Skin epidermis (tissue), 12 donors: ENCODE results near the gene NLK.
"Not testable (repeated sequence)": the region's sequence is repeated elsewhere in the genome, so short reads cannot be mapped to it uniquely, and the experiment has no call there.

ENCODE experiments used
- H3K27ac ChIP-seq, 21 experiments: fragments of 200-600 bp; sonication (generic) in 11 of 21; one replicate each; pipeline ENCODE4 v1.5.0; 2020; ENCODE audit warnings: mild to moderate bottlenecking in 3 of 21, inconsistent platforms in 2 of 21, moderate library complexity in 2 of 21
- H3K4me3 ChIP-seq, 7 experiments: fragments of 200-600 bp; sonication (generic) in 2 of 7; one replicate each; pipeline ENCODE4 v1.5.0; 2020; ENCODE audit warnings: inconsistent platforms in 2 of 7, mild to moderate bottlenecking in 2 of 7, moderate library complexity in 1 of 7

NLK gene

GRCh38 chr17:28221751-28222414 lies 179.4 kb downstream of the NLK start:
- H3K27ac ChIP-seq = no peak overlapping the region
- H3K4me3 ChIP-seq = no peak overlapping the region

- H3K4me3 ChIP-seq = no peak overlapping the region
- no peak overlapping the region for H3K27ac ChIP-seq
These were observed 182.8 kb downstream of the NLK start for GRCh38 chr17:28225271-28225670.

DNA sequence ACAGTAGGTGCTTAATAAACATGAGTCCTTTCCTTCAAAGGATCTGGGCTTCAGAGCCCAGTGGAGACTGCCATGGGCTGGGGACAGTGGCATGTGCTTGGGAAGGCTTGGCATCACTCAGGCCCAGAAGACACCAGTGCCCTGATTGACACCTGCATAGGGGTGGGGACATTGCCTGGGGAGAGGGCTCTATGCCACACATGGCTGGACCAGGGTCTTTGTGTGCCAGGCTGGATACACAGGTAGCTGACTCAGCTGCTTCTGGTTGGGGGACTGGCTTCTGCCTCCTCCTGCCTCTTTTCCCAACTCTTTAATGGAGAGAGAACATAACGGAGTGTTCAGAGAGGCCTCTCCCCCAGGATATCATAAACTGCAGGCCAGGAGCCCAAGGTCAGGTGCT lies 183.4 kb downstream of the NLK start:
- Histone ChIP-seq H3K4me3 (no peak overlapping the region), H3K27ac (no peak overlapping the region)

DNA sequence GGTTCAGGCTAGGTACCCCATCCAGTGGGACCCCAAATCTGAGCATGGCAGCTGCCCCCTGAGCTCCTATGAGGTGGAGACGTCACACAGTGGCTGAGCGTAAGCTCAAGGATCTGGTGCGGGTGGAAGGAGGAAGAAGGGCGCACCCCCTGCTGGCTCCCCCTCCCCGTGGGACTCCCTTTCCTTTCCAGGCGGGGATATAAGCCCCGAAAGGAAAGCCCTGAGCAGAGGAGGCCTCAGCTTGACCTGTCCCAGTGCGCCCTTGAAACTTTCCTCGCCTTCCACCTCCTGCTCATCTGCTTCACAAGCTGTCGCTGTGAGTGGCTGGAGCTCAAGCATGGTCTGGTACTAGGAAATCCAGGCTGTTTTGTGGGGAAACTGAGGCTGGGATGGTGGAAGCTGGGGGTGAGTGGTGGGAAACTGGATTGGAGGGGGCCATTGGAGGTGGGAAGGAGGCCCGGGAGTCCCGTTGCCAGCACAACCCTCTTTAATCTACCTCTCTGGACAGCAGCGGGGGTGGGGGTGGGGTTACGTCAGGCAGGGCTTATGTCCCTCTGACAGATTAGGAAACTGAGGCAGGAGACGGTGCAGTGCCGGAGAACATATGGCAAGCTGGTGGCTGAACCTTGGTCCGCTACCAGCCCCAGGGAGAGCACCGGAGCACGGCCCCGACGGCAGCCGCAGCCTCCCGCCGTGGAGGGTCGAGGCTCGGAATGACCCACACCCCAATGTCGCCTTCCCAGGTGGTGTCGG lies 184.3 kb downstream of the NLK start:
- Histone ChIP-seq H3K4me3 (peak overlapping the region in 2 of 7 experiments; percentile 16 to 25), H3K27ac (no peak overlapping the region)

- no peak overlapping the region for H3K27ac ChIP-seq
- H3K4me3 ChIP-seq = peak overlapping the region in 6 of 7 experiments; percentile 7 to 43 (median 18)
These were observed 185.0 kb downstream of the NLK start for GRCh38 chr17:28227316-28228108.

DNA sequence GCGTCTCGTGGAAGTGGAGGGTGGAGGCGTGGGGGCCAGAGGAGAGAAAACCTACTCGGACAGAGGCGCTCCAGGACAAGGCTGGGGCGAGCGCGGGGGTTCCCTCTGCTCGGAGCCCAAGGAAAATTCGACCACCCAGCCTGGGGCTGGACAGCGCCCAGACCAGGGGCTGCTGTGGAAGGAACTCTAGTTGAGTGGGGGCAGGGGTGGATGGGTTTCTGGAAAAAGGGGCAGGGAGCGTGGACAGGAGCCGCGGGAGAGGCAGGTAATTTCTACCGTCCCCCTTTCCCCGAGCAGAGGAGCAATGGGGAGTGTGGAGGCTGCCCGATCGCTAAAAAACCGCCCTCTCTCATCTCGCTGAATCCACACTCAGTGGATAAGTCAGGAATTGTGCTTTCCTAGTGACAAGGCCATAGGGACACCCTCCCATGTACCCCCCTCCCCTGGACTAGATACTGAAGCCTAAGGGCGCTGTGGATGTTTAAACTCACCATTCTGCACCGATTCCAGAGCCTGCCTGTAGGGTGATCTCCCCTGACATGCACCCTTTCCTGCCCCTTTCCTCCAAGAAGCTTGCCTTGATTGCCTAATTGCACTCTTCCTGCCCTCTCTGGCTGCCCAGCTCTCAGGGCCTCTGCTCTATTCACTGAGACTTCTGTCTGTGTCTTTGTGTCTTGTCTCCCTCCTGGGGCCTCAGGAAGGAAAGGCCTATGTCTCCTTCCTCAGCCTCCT lies 185.8 kb downstream of the NLK start:
- Histone ChIP-seq H3K4me3 (peak overlapping the region in 6 of 7 experiments; percentile 7 to 43 (median 18)), H3K27ac (no peak overlapping the region)

DNA sequence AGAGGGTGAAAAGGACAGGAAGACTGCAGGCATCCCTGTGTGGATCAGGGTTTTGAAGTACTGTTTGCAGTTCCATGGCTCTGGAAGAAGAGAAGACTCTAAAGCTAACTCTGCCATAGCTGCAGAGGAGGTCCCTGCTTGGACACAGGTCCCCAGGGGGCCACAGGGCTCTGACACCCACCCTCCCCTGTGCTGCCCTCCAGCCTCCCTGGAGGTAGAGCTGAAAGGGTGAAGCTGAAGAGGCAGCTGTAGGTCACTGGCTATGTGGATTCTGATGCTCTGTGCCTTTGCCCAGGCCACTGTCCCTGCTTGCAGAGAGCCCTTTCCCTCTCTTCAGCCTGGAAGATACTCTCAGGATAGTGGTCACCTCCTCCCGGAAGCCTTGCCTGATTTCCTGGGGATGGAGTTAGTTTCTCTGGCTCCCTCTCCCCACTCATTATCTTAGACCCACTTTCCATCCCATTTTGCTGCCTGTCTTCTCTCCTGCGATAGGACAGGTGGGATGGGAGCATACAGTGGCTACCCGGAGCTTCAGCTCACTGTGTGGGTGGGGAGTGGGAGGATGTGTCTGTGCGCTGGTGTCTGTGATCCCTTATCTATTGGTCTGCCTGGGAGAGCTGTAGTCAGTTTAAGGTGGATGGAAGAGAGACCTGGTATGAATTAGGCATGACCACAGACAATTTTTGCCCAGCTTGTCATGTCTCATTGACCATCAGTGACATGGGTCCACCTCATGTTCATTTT lies 186.7 kb downstream of the NLK start:
- H3K27ac ChIP-seq = no peak overlapping the region

GRCh38 chr17:28230011-28230410 lies 187.5 kb downstream of the NLK start:
- H3K27ac ChIP-seq = no peak overlapping the region
- no peak overlapping the region for H3K4me3 ChIP-seq

More for the DNA sequence above, 186.7 kb downstream of the NLK start:
- H3K4me3 ChIP-seq = no peak overlapping the region

GRCh38 chr17:28230607-28231006 lies 188.1 kb downstream of the NLK start:
- H3K27ac ChIP-seq, H3K4me3 ChIP-seq: not testable (repeated sequence)

DNA sequence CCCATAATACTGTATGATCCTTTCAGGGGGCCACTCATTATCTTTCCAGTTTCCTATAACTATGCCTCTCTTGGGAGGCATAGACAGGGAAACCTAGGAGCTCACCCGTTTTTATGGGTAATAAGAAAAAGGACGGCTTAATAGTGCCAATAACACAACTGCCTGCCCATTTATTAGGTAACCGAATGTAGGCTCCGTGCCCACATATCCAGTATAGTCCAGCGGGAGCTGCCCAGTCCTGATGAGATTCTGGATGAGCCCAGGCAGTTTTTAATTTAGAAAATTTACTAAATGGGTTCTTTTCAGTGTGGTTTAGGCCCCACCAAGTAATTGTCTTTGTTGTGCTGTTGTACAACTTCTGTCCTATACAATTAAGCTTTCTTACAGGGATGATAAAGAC lies 189.1 kb downstream of the NLK start:
- not testable (repeated sequence) for H3K27ac ChIP-seq, H3K4me3 ChIP-seq

GRCh38 chr17:28232966-28233870 lies 190.7 kb downstream of the NLK start:
- Histone ChIP-seq H3K4me3 (peak overlapping the region; percentile 1 to 38 (median 19)), H3K27ac (peak overlapping the region in 14 of 21 experiments; percentile 32 to 77 (median 63))

DNA sequence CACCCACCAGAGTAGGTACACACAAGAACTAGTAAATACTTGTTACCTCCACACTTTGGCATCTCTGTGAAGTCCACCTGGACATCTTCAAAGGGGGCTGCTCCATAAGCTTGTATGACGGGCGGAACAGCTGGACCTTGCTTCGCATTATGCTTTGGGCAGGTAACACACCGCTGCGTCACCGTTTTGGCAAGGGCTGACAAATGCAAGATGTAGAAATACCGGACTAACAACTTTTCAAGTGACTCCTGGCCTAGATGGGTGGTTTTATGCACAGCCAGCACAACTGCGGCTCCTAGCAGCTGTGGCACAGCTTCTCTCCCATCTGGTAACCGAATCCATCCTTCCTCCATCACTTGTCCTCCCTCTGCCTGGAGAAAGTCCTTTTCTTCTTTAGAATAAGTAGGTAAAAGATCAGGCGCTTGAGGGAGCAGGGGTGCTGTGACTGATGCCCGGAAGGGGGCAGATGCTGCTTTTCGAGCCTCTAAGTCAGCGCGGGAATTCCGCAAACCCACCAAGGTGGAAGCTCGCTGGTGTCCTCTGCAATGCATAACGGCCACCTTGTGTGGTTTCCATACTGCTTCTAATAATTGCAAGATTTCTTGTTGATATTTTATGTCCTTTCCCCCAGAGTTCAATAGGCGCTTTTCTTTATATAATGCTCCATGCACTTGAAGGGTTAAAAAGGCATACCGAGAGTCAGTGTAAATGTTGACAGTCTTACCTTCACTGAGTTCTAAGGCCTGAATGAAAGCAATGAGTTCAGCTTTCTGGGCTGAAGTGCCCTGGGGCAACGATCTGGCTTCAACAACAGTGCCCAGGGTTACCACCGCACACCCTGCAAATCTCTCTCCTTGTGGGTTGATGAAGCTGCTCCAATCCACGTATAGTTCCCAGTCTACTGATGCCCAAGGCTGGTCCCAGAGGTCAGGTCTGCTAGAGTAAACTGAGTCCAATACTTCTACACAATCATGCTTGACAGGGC lies 191.7 kb downstream of the NLK start:
- Histone ChIP-seq H3K27ac (peak overlapping the region in 14 of 21 experiments; percentile 32 to 77 (median 63)), H3K4me3 (peak overlapping the region; percentile 1 to 38 (median 19))

DNA sequence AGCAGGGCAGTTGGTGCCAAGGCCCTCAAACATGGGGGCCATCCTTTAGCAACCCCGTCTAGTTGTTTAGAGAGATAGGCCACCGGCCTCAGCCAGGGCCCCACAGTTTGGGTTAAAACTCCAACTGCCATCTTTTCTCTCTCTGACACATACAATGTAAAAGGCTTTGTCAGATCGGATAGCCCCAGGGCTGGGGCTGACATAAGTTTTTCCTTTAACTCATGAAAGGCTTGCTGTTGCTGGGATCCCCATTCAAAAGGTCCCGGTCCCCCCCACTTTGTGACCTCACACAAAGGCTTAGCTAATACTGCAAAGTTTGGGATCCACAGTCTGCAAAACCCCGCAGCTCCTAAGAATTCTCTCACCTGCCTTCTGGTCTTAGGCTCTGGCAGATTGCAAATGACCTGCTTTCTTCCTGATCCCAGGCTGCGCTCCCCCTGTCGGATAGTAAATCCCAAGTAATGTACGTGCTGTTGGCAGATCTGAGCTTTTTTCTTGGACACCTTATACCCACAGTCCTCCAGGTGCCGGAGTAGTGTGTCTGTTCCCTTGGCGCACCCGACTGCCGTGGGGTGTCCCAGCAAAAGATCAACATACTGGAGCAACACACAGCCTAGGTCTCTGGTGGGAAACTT lies 192.7 kb downstream of the NLK start:
- not testable (repeated sequence) for H3K4me3 ChIP-seq, H3K27ac ChIP-seq

DNA sequence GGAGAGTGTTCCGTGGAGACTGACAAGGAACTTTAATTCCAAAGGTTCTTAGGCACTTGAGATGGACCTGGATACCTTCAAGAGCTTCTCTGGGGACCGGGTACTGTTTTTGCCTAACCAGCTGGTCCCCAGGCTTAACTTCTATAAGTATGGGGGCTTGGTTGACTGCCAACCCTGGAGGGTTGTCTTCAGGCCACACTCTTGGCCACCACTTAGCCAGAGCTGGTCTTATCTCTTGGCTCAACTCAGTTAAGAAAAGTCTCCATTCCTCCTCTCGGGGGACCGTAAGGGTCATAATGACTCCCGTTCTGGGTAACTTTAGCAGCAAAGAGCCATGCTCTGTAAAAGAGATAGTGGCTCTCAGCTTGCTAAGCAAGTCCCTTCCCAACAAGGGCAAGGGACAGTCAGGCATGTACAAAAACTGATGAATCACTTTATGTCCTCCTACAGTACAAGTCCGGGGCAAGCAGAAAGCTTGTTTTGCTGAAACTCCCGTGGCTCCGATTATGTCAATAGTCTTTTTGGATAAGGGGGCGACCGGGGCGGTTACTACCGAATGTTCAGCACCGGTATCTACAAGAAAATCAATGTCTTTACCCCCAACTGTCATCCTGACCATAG lies 193.7 kb downstream of the NLK start:
- H3K4me3 ChIP-seq, H3K27ac ChIP-seq: not testable (repeated sequence)

DNA sequence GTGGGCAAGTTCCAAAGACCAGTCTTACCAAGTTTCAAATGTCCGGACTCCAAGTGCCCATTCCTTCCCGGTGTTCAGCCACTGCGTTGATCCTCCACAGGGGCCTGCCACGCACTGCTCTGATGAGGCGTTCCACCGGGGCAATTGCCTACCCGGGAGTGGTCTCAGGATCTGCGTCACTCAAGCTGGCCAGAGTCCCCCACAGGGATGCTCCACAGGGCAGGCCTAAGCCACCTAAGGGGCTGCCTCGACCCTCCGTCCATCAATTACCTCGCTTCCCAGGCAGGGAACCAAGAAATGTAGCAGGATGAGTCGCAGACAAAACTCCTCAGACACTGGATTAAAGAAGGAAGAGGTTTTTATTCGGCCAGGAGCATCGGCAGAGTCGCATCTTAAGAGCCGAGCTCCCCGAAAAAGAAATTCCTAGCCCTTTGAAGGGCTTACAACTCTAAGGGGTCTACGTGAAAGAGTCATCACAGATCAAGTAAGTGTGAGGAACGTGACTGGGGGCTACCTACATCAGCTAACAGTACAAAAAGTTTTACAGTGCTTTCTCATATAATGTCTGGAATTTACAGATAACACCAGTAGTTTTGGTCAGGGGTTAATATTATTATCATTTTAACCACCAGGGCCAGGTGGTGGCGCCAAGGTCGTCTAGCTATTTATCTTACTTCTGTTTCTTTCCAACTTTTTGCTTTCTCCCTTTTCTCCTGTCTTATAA lies 196.2 kb downstream of the NLK start:
- not testable (repeated sequence) for H3K27ac ChIP-seq, H3K4me3 ChIP-seq

GRCh38 chr17:28239271-28239624 lies 196.8 kb downstream of the NLK start:
- Histone ChIP-seq H3K4me3 (no peak overlapping the region), H3K27ac (no peak overlapping the region)
